ENCODE data around the gene PKP3.
"Not testable (repeated sequence)": the region's sequence is repeated elsewhere in the genome, so short reads cannot be mapped to it uniquely, and the experiment has no call there.

Gene PKP3

GRCh38 chr11:434496-434895, 40.5 kb downstream of the PKP3 start:
- no peak for DNase-seq (ENCODE audit: low spot score)
- no peak for TF ChIP-seq CTCF (IDR thresholded peaks at IDR 0.05)
- no peak overlapping the region for H3K27ac ChIP-seq
- no peak overlapping the region for H3K4me3 ChIP-seq

- not testable (repeated sequence) for H3K4me3 ChIP-seq; DNase-seq (ENCODE audit: low spot score); H3K27ac ChIP-seq
Observed at GRCh38 chr11:434999-435740, 41.2 kb downstream of the PKP3 start.

- no peak for TF ChIP-seq CTCF (IDR thresholded peaks at IDR 0.05)
- no peak overlapping the region for H3K27ac ChIP-seq
- DNase-seq (ENCODE audit: low spot score): no peak
Observed at GRCh38 chr11:437228-437870, 43.3 kb downstream of the PKP3 start.

GRCh38 chr11:438101-438844, 44.3 kb downstream of the PKP3 start:
- TF ChIP-seq CTCF (IDR thresholded peaks at IDR 0.05): no peak
- Histone ChIP-seq H3K27ac (no peak overlapping the region), H3K4me3 (no peak overlapping the region)
- no peak for DNase-seq (ENCODE audit: low spot score)

More at GRCh38 chr11:437228-437870, 43.3 kb downstream of the PKP3 start:
- H3K4me3 ChIP-seq: no peak overlapping the region

GRCh38 chr11:439315-440064, 45.5 kb downstream of the PKP3 start:
- Histone ChIP-seq H3K4me3 (no peak overlapping the region), H3K27ac (no peak overlapping the region)
- DNase-seq (ENCODE audit: low spot score): no peak
- no peak for TF ChIP-seq CTCF (IDR thresholded peaks at IDR 0.05)

- no peak overlapping the region for H3K27ac ChIP-seq
- no peak for TF ChIP-seq CTCF (IDR thresholded peaks at IDR 0.05)
- no peak for DNase-seq (ENCODE audit: low spot score)
- no peak overlapping the region for H3K4me3 ChIP-seq
Observed at GRCh38 chr11:440065-441042, 46.3 kb downstream of the PKP3 start.
